Gastrocnemius medialis (tissue), 4 donors: ENCODE results near the gene FRG1.

Experiments
- POLR2A ChIP-seq, 2 donors: fragments of 450-650 bp; IDR thresholded peaks; one replicate each; pipeline ENCODE4 v1.6.1; 2017; ENCODE audit warnings: antibody characterized with exemption in 2 of 2, mild to moderate bottlenecking in 2 of 2, moderate library complexity in 2 of 2
- TF ChIP-seq, protein P1 (sequence below), 5 experiments: fragments of 450-650 bp in 3 of 5; fragments of 200-600 bp in 2 of 5; sonication (generic) in 2 of 5; IDR thresholded peaks in 4 of 5; conservative IDR thresholded peaks in 1 of 5; 1 replicate in 4 of 5; 2 replicates in 1 of 5; pipeline ENCODE4 v1.5.1; 2016 to 2019; ENCODE audit warnings: antibody characterized with exemption in 5 of 5, mild to moderate bottlenecking in 3 of 5, moderate library complexity in 3 of 5

DNA sequence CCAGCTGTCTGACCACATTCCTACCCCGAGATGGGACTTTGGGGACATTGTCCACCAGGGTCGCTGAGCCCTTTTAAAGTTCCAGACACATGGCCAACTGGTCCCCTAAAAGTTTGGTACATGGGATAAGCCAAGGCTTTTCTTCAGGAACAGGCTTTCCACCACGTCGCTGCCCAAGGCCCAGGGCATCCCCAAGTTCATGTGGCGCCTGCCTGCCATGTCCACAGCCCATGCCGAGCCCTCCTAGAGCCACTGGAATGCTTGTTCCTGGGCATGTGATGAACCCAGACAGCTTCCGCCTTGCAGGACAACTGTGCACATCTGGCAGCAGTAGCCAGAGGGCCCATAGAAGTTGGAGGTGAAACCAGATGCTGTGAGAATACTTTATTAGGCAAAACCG is 41.3 kb downstream of the FRG1 start:
- TF ChIP-seq, protein P1, sequence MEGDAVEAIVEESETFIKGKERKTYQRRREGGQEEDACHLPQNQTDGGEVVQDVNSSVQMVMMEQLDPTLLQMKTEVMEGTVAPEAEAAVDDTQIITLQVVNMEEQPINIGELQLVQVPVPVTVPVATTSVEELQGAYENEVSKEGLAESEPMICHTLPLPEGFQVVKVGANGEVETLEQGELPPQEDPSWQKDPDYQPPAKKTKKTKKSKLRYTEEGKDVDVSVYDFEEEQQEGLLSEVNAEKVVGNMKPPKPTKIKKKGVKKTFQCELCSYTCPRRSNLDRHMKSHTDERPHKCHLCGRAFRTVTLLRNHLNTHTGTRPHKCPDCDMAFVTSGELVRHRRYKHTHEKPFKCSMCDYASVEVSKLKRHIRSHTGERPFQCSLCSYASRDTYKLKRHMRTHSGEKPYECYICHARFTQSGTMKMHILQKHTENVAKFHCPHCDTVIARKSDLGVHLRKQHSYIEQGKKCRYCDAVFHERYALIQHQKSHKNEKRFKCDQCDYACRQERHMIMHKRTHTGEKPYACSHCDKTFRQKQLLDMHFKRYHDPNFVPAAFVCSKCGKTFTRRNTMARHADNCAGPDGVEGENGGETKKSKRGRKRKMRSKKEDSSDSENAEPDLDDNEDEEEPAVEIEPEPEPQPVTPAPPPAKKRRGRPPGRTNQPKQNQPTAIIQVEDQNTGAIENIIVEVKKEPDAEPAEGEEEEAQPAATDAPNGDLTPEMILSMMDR (IDR thresholded peaks at IDR 0.05 in 4 of 5, conservative IDR thresholded peaks at IDR 0.05 in 1 of 5): no peak
- TF ChIP-seq POLR2A (IDR thresholded peaks at IDR 0.05): no peak
